GM12872 (cell line): ENCODE results near the gene HGS.

Source experiments
- CTCF ChIP-seq: IDR thresholded peaks from 3 replicates; pipeline ENCODE4 v1.5.1; 2011; ENCODE audit warnings: low read depth, mild to moderate bottlenecking, low read length, moderate library complexity; ENCODE audit not compliant: insufficient read depth

The HGS gene

GRCh38 chr17:81659038-81659437 lies 24.8 kb upstream of the HGS start:
- TF ChIP-seq CTCF: no peak

GRCh38 chr17:81660441-81660840 lies 23.4 kb upstream of the HGS start:
- TF ChIP-seq CTCF: no peak

GRCh38 chr17:81662002-81662401 lies 21.8 kb upstream of the HGS start:
- no peak for TF ChIP-seq CTCF

GRCh38 chr17:81664051-81664470 lies 19.8 kb upstream of the HGS start:
- TF ChIP-seq CTCF: no peak

- no peak for TF ChIP-seq CTCF
Observed at GRCh38 chr17:81665205-81666091, 18.4 kb upstream of the HGS start.

GRCh38 chr17:81666092-81666341 lies 17.8 kb upstream of the HGS start:
- no peak for TF ChIP-seq CTCF

GRCh38 chr17:81666342-81667191 lies 17.2 kb upstream of the HGS start, which contains the start of the genes CCDC137 and OXLD1:
Gene CCDC137 (plus strand): TSS chr17:81666737. CDS start chr17:81666767, 30 bp downstream.
Gene OXLD1 (minus strand): TSS chr17:81666605. CDS start chr17:81666577, 28 bp downstream.
- TF ChIP-seq CTCF: no peak
